Epithelial cell of esophagus (primary cell): Measurements from ENCODE around the gene PDLIM1.
"Not testable (repeated sequence)": the region's sequence is repeated elsewhere in the genome, so short reads cannot be mapped to it uniquely, and the experiment has no call there.

Experiments
- DNase-seq: peaks from one replicate; pipeline ENCODE4 v3.0.0; 2010; ENCODE audit warnings: low read depth
- H3K4me3 ChIP-seq: 2 replicates; pipeline ENCODE4 v1.5.1; 2011; ENCODE audit warnings: mild to moderate bottlenecking, low read length, control low read depth
- CTCF ChIP-seq: IDR thresholded peaks from 2 replicates; pipeline ENCODE4 v1.5.1; 2011; ENCODE audit warnings: low read depth, mild to moderate bottlenecking, low read length, control low read depth, inconsistent platforms; ENCODE audit not compliant: insufficient read depth; ENCODE audit errors: missing control alignments

PDLIM1 gene

GRCh38 chr10:95243318-95243617, 47.5 kb downstream of the PDLIM1 start:
- DNase-seq, result no peak
- TF ChIP-seq CTCF, result no peak
- H3K4me3 ChIP-seq, result no peak overlapping the region

GRCh38 chr10:95242581-95243317, 48.1 kb downstream of the PDLIM1 start:
- H3K4me3 ChIP-seq, result no peak overlapping the region
- TF ChIP-seq CTCF, result peak; percentile 58
- DNase-seq, result peak; percentile 53

- DNase-seq, result no peak
- H3K4me3 ChIP-seq, result no peak overlapping the region
- no peak for TF ChIP-seq CTCF
These were observed 49.3 kb downstream of the PDLIM1 start for GRCh38 chr10:95241533-95241932.

- TF ChIP-seq CTCF, result no peak
- H3K4me3 ChIP-seq, result no peak overlapping the region
- DNase-seq, result no peak
These were observed 50.0 kb downstream of the PDLIM1 start for GRCh38 chr10:95240811-95241210.

- not testable (repeated sequence) for DNase-seq, H3K4me3 ChIP-seq
These were observed 50.7 kb downstream of the PDLIM1 start for GRCh38 chr10:95240096-95240495.

- TF ChIP-seq CTCF, result no peak
- no peak for DNase-seq
These were observed 53.2 kb downstream of the PDLIM1 start for GRCh38 chr10:95237376-95238170.

GRCh38 chr10:95236068-95236903, 54.5 kb downstream of the PDLIM1 start:
- TF ChIP-seq CTCF, result no peak
- no peak overlapping the region for H3K4me3 ChIP-seq
- peak; percentile 63 for DNase-seq

More at GRCh38 chr10:95237376-95238170, 53.2 kb downstream of the PDLIM1 start:
- no peak overlapping the region for H3K4me3 ChIP-seq
